Adrenal gland (tissue), 5 donors: ENCODE measurements around the gene PDSS1.

ENCODE experiments used
- POLR2A ChIP-seq, 2 donors: fragments of 450-650 bp; IDR thresholded peaks; one replicate each; pipeline ENCODE4 v1.6.1; 2017; ENCODE audit warnings: antibody characterized with exemption in 2 of 2, mild to moderate bottlenecking in 2 of 2, moderate library complexity in 1 of 2
- TF ChIP-seq, protein P1 (sequence below), 6 experiments: fragments of 450-650 bp in 4 of 6; fragments of 200-600 bp in 2 of 6; sonication (generic) in 1 of 6; IDR thresholded peaks; 1 replicate in 5 of 6; 2 replicates in 1 of 6; pipeline versions ENCODE4 v1.5.1 to v1.8.0; 2016 to 2021; ENCODE audit warnings: antibody characterized with exemption in 6 of 6, mild to moderate bottlenecking in 2 of 6, moderate library complexity in 1 of 6
- donor health status: DM: no; HTN: no; CAD: no.

DNA sequence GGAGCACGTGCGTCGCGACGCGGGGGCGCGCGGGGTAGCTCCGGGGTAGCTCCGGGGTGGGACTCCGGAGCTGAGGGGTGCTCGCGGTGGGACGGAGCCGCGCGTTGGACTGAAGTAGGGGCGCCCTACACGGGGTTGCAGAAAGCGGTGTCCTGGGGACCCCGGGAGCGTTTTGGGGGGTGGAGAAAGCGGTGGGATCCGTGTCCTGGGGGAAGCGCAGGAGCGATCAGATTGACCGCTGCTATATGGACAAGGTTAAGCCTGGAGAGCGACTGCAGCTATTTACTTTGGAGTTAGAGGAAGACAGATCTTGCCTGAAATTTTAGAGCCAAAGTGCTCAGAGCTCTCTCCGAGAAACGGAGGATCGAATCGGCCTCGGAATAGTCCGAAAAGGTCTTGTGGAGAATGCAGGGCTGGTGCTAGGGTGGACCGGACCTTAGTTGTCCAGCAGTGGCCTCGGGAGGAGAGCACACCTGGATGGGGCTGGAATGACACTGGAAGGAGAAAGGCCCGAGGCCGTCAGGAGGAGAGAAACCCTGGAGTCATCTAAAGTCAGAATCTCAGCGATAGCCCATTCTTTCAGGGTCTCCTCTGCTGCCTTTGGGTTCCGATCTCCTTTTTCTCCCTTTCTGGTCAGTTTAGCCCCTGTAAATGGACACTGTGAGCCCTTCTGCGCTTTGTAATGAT, 564 bp downstream of the PDSS1 start:
- TF ChIP-seq, protein P1, sequence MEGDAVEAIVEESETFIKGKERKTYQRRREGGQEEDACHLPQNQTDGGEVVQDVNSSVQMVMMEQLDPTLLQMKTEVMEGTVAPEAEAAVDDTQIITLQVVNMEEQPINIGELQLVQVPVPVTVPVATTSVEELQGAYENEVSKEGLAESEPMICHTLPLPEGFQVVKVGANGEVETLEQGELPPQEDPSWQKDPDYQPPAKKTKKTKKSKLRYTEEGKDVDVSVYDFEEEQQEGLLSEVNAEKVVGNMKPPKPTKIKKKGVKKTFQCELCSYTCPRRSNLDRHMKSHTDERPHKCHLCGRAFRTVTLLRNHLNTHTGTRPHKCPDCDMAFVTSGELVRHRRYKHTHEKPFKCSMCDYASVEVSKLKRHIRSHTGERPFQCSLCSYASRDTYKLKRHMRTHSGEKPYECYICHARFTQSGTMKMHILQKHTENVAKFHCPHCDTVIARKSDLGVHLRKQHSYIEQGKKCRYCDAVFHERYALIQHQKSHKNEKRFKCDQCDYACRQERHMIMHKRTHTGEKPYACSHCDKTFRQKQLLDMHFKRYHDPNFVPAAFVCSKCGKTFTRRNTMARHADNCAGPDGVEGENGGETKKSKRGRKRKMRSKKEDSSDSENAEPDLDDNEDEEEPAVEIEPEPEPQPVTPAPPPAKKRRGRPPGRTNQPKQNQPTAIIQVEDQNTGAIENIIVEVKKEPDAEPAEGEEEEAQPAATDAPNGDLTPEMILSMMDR (IDR thresholded peaks at IDR 0.05), result no peak
- TF ChIP-seq POLR2A (IDR thresholded peaks at IDR 0.05), result no peak
